Liver (tissue), 3 donors: ENCODE measurements around the gene POM121C.
"Not testable (repeated sequence)": the region's sequence is repeated elsewhere in the genome, so short reads cannot be mapped to it uniquely, and the experiment has no call there.

Source experiments
- EGR1 ChIP-seq, 2 donors: IDR thresholded peaks; 2 replicates each; pipeline ENCODE4 v1.6.1; 2016 to 2018; ENCODE audit warnings: antibody characterized with exemption in 2 of 2, low read depth in 2 of 2
- JUND ChIP-seq, 2 donors: IDR thresholded peaks; 2 replicates each; pipeline ENCODE4 v1.6.1; 2016; ENCODE audit warnings: antibody characterized with exemption in 2 of 2
- NR2F2 ChIP-seq: IDR thresholded peaks from 2 replicates; pipeline ENCODE4 v1.6.1; 2016; ENCODE audit warnings: antibody characterized with exemption
- RAD21 ChIP-seq, 2 donors: IDR thresholded peaks; 2 replicates each; pipeline ENCODE4 v1.6.1; 2016; ENCODE audit warnings: antibody characterized with exemption in 2 of 2, mild to moderate bottlenecking in 2 of 2
- RXRA ChIP-seq, 2 donors: IDR thresholded peaks; 2 replicates each; pipeline ENCODE4 v1.6.1; 2017 to 2018; ENCODE audit warnings: antibody characterized with exemption in 2 of 2, mild to moderate bottlenecking in 1 of 2
- TAF1 ChIP-seq: conservative IDR thresholded peaks from 2 replicates; pipeline ENCODE4 v1.6.1; 2016; ENCODE audit warnings: antibody characterized with exemption, mild to moderate bottlenecking
- YY1 ChIP-seq: IDR thresholded peaks from 2 replicates; pipeline ENCODE4 v1.6.1; 2016; ENCODE audit warnings: antibody characterized with exemption, mild to moderate bottlenecking
- TF ChIP-seq, protein P1 (sequence below): fragments of 150-350 bp; IDR thresholded peaks from 2 replicates; pipeline ENCODE4 v1.5.1; 2017; ENCODE audit warnings: improper control_type of control experiment, low read depth, low read length; ENCODE audit not compliant: missing input control
- TF ChIP-seq, protein P2 (sequence below): IDR thresholded peaks from 2 replicates; pipeline ENCODE4 v1.6.1; 2016; ENCODE audit warnings: antibody characterized with exemption, mild to moderate bottlenecking
- donor health status: healthy.
- donor health status: healthy.

DNA sequence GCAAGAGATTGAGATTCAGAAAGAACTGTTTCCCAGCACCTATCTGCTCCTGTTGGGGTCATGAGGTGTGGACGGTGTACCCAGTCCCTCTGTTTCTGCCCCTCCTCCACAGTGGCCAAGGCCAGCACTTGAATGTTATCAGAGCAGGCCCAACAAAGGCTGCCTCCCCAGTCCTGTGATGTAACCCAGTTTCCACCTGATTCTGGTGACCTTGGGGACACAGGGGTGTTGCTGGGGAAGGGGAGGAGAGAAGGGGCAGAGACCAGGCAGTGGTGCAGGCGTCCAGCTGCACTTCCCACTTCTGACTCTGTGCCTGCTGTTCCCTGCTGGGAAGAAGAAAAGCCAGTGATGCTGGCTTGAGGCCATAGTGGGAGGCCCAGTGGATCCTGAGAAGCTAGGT is 88.2 kb downstream of the POM121C start:
- TF ChIP-seq, protein P1, sequence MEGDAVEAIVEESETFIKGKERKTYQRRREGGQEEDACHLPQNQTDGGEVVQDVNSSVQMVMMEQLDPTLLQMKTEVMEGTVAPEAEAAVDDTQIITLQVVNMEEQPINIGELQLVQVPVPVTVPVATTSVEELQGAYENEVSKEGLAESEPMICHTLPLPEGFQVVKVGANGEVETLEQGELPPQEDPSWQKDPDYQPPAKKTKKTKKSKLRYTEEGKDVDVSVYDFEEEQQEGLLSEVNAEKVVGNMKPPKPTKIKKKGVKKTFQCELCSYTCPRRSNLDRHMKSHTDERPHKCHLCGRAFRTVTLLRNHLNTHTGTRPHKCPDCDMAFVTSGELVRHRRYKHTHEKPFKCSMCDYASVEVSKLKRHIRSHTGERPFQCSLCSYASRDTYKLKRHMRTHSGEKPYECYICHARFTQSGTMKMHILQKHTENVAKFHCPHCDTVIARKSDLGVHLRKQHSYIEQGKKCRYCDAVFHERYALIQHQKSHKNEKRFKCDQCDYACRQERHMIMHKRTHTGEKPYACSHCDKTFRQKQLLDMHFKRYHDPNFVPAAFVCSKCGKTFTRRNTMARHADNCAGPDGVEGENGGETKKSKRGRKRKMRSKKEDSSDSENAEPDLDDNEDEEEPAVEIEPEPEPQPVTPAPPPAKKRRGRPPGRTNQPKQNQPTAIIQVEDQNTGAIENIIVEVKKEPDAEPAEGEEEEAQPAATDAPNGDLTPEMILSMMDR, result not testable (repeated sequence)
- TF ChIP-seq RXRA (IDR thresholded peaks at IDR 0.05); YY1; RAD21 (IDR thresholded peaks at IDR 0.05); EGR1 (IDR thresholded peaks at IDR 0.05; ENCODE audit: low read depth in 2 of 2); TAF1; JUND (IDR thresholded peaks at IDR 0.05); NR2F2: not testable (repeated sequence)
- TF ChIP-seq, protein P2, sequence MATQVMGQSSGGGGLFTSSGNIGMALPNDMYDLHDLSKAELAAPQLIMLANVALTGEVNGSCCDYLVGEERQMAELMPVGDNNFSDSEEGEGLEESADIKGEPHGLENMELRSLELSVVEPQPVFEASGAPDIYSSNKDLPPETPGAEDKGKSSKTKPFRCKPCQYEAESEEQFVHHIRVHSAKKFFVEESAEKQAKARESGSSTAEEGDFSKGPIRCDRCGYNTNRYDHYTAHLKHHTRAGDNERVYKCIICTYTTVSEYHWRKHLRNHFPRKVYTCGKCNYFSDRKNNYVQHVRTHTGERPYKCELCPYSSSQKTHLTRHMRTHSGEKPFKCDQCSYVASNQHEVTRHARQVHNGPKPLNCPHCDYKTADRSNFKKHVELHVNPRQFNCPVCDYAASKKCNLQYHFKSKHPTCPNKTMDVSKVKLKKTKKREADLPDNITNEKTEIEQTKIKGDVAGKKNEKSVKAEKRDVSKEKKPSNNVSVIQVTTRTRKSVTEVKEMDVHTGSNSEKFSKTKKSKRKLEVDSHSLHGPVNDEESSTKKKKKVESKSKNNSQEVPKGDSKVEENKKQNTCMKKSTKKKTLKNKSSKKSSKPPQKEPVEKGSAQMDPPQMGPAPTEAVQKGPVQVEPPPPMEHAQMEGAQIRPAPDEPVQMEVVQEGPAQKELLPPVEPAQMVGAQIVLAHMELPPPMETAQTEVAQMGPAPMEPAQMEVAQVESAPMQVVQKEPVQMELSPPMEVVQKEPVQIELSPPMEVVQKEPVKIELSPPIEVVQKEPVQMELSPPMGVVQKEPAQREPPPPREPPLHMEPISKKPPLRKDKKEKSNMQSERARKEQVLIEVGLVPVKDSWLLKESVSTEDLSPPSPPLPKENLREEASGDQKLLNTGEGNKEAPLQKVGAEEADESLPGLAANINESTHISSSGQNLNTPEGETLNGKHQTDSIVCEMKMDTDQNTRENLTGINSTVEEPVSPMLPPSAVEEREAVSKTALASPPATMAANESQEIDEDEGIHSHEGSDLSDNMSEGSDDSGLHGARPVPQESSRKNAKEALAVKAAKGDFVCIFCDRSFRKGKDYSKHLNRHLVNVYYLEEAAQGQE, result not testable (repeated sequence)
